8988T (cell line): ENCODE measurements around the gene CYS1.
A peak's percentile ranks its signal among the peaks of the same experiment; 100 is the strongest.

Experiments used
- DNase-seq: peaks from one replicate; pipeline ENCODE4 v3.0.0; 2011

Gene CYS1

GRCh38 chr2:10091182-10091888 lies 11.1 kb upstream of the CYS1 start:
- DNase-seq: no peak

GRCh38 chr2:10089565-10090190 lies 9.5 kb upstream of the CYS1 start:
- DNase-seq: no peak

GRCh38 chr2:10087360-10087759 lies 7.1 kb upstream of the CYS1 start:
- DNase-seq: no peak

- no peak for DNase-seq
These were observed 6.7 kb upstream of the CYS1 start for GRCh38 chr2:10086950-10087349.

GRCh38 chr2:10085668-10086059 lies 5.5 kb upstream of the CYS1 start:
- DNase-seq: no peak

GRCh38 chr2:10085043-10085667 lies 4.9 kb upstream of the CYS1 start:
- DNase-seq: no peak

- no peak for DNase-seq
These were observed 4.1 kb upstream of the CYS1 start for GRCh38 chr2:10084223-10084865.

- DNase-seq: no peak
These were observed 3.5 kb upstream of the CYS1 start for GRCh38 chr2:10083692-10084211.

GRCh38 chr2:10083046-10083445 lies 2.8 kb upstream of the CYS1 start:
- no peak for DNase-seq

- DNase-seq: no peak
These were observed 509 bp upstream of the CYS1 start for GRCh38 chr2:10080536-10081304.

- peak; percentile 75 for DNase-seq
These were observed 843 bp downstream of the CYS1 start for GRCh38 chr2:10079266-10079869.

GRCh38 chr2:10078704-10079265 lies 1.4 kb downstream of the CYS1 start:
- DNase-seq: peak; percentile 57

GRCh38 chr2:10078001-10078400 lies 2.2 kb downstream of the CYS1 start:
- no peak for DNase-seq

GRCh38 chr2:10076988-10077527 lies 3.2 kb downstream of the CYS1 start:
- DNase-seq: no peak

- DNase-seq: no peak
These were observed 3.7 kb downstream of the CYS1 start for GRCh38 chr2:10076511-10076910.

- DNase-seq: no peak
These were observed 4.5 kb downstream of the CYS1 start for GRCh38 chr2:10075571-10076209.

- no peak for DNase-seq
These were observed 5.1 kb downstream of the CYS1 start for GRCh38 chr2:10075101-10075500.

GRCh38 chr2:10073706-10074105 lies 6.5 kb downstream of the CYS1 start:
- no peak for DNase-seq

GRCh38 chr2:10072656-10073480 lies 7.3 kb downstream of the CYS1 start:
- DNase-seq: peak; percentile 89

GRCh38 chr2:10071595-10071994 lies 8.6 kb downstream of the CYS1 start:
- DNase-seq: no peak
